AG08396 (cell line): ENCODE data around the gene GATAD1.
"Not testable (repeated sequence)": the region's sequence is repeated elsewhere in the genome, so short reads cannot be mapped to it uniquely, and the experiment has no call there.

Experiments
- DNase-seq: peaks from one replicate; pipeline ENCODE4 v3.0.0; 2012; ENCODE audit warnings: low spot score, mixed read lengths

The GATAD1 gene

DNA sequence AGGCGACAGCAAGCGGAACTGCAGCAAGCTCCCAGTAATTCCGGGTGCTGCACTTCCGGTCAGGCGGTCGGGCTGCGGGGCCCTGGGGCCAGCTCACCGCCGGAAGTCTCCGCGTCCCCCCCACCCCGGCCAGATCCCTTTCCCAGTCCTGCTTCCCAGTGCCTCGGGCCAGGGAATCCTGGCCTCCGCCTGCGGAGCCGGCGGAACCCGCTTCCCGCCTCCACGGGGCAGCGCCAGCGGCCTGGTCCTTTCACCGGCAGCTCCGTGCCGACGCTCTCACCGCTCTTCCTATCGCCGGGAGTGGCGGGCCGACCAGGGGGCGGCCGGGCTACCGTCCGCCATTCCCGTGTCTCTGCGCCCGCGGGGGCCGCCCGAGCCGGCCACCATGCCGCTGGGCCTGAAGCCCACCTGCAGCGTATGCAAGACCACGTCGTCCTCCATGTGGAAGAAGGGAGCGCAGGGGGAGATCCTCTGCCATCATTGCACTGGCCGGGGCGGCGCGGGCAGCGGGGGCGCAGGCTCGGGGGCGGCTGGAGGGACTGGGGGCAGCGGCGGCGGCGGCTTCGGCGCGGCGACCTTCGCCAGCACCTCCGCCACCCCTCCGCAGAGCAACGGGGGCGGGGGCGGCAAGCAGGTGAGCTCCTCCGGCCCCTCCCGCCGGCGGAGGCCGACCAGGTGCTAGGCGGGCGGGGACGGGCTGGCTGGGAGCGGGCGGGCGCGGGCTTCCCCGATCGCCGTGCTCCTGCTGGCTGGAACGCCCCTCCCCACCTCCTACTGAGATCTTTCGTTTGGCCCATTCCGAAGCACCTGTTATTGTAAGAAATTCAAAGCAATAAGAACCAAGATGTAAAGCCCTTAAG, at the start of gene GATAD1:
Gene GATAD1 (plus strand): TSS at position 138 of the 860 bp plus-strand sequence. CDS start 248 bp downstream, at position 386.
- DNase-seq = peak; percentile 96

DNA sequence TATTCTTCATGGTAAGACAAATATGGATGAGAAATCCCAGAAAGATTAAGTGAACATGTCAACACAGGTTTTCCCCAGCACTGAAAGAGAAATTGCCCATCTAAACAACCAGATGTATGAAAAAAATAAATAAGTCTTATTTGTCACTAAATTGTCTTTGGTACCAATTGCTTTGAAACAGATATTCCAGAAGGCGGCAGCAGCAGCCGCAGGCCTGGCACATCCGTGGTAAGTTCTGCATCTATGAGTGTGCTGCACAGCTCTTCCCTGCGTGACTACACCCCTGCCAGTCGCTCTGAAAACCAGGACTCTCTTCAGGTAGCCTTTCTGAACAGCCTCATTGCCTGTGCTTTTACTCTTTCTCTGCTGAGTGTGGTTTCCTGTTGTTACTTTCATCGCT, 49.7 kb upstream of the GATAD1 start:
- DNase-seq = no peak

DNA sequence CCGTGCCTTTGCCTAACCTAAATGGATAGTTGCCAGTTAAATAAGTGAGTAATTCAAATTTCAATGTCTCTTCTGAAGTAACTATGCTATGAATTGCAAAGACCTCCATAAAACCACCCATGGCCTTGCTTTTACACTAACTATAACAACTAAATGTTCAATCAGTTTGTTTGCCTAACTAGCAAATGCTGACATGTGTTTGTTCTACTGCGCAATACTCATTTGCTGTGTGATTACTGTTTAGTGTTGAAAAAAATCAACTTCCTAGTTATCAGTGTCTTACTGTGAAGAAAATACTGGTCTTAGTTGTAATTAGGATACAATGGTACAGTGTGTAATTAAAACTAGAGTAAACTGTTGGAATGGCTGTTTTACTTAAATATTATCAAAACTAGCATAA, 47.3 kb upstream of the GATAD1 start:
- DNase-seq = no peak

GRCh38 chr7:92402920-92403759, 44.1 kb upstream of the GATAD1 start:
- peak; percentile 36 for DNase-seq

GRCh38 chr7:92403760-92404074, 43.6 kb upstream of the GATAD1 start:
- no peak for DNase-seq

DNA sequence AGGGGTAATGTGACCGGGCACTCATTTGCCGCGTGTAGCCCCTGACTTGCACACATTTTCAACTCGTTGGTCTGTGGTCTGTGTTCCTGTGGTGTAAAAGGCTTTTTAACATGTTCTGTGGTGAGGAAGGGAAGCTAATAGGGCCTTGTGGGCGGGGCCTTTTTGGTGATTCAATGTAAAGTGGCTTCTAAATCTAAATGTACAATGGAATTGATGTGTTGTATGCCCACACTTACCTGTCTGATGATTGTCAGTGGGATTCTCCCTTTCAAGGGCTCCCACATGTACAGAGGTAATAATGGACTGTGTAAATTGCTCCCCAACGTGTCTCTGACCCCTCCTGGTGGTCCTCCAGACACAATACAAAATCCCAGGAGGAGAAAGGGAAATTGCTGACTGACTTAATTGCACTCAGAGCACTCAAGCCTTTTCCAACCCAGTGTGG, 43.1 kb upstream of the GATAD1 start:
- no peak for DNase-seq

- DNase-seq = no peak
Measured at GRCh38 chr7:92409357-92409756, 37.9 kb upstream of the GATAD1 start.

DNA sequence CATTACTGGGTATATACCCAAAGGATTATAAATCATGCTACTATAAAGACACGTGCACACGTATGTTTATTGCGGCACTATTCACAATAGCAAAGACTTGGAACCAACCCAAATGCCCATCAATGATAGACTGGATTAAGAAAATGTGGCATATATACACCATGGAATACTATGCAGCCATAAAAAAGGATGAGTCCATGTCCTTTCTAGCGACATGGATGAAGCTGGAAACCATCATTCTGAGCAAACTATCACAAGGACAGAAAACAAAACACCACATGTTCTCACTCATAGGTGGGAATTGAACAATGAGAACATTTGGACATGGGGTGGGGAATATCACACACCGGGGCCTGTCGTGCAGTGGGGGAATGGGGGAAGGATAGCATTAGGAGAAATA, 37.1 kb upstream of the GATAD1 start:
- not testable (repeated sequence) for DNase-seq

DNA sequence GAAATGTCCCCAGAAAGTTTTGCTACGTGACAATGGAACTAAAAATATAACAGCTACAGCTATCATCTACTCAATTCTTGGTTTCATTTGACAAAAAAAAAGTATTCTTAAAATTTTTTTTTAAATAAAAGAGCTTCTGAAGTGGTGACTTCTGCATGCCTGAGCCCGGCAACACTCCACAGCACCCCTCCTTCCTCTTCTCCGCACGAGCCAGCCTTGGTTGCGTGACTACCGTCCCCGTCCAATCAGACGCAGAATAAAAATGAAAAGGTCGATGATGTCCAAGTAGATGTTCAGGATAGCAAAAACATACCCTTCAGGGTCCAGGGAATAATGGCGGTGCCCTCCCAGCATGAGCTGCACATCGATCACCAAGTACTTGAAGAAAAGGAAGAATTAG, 34.5 kb upstream of the GATAD1 start:
- peak; percentile 35 for DNase-seq

- no peak for DNase-seq
Measured at GRCh38 chr7:92413550-92413949, 33.7 kb upstream of the GATAD1 start.

DNA sequence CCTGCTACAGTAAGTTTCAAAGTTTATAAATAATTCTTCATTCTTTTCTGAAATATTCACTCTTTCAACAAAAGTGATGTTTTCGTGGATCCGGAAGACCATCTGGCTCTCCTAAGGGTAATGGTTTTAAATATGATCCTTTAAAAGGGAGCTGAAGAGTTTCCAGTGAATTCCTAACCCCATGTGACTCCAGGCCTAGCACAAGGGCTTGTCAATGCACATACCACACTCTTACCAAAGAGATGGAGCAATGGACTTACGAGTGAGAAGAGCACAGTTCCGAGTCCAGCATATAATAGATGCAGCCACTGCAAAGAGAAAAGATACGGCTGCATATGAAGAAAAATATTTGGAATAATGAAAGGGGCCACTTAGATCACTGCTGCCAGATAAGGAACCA, 32.1 kb upstream of the GATAD1 start:
- peak; percentile 41 for DNase-seq

DNA sequence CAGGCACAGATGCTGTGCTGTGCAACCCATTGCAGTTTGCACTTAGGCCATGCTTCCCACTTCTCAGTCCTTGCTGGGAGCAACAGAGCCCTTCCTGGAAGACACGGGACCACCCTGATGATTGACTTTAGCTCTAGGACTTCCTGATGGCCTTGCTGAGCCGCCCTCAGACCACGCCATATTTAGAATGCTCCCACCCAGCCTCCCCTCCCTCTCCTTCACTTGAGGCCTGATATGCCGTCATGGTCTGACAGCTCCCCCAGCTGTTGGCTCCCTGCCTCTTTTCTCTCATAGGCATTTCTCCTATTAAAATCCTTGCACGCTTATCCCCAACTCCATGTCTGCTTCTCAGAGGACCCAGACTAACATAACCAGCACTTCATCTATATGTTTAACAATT, 29.4 kb upstream of the GATAD1 start:
- no peak for DNase-seq

GRCh38 chr7:92421676-92422435, 25.4 kb upstream of the GATAD1 start:
- DNase-seq = no peak

DNA sequence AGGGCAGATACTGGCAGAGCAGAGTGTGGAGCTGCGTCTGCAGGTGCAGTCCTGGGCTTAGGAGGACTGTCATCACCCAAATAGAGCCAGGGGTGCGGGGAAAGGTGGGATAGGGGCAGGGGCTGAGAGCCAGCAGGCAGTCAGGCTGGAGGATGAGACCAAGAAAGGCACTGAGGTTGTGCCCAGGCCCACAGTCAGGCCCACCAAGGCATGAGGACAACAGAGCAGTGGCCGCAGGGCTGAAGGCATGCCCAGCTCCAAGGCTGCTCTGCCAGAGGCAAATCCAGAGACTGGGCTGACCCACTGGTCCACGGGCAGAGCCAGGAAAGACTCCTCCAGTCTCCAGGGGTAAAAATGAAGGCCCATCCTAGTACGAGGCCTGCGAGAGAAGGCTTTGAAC, 24.4 kb upstream of the GATAD1 start:
- DNase-seq = no peak

GRCh38 chr7:92423710-92424131, 23.6 kb upstream of the GATAD1 start:
- no peak for DNase-seq

- DNase-seq = no peak
Measured at GRCh38 chr7:92425311-92425947, 21.9 kb upstream of the GATAD1 start.

DNA sequence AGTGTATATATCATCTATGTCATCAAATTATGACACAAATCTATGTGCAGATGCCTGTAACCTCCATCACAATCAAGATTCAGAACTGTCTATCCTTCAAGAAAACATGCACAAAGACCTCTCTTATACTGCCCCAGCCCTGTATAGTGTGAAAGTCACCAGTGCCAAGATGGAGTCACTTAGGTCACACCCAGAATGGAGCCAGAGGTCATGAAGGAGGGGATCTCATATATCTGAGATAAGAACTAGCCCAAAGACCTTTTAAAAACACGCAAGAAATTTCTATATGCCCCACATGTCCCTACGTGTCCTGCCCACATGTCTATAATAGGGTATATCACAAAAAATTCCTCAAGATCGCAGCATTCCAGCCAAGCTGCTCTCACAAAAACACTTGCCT, 20.1 kb upstream of the GATAD1 start:
- DNase-seq = no peak

GRCh38 chr7:92432299-92432946, 14.9 kb upstream of the GATAD1 start:
- no peak for DNase-seq

GRCh38 chr7:92433019-92433418, 14.3 kb upstream of the GATAD1 start:
- no peak for DNase-seq

DNA sequence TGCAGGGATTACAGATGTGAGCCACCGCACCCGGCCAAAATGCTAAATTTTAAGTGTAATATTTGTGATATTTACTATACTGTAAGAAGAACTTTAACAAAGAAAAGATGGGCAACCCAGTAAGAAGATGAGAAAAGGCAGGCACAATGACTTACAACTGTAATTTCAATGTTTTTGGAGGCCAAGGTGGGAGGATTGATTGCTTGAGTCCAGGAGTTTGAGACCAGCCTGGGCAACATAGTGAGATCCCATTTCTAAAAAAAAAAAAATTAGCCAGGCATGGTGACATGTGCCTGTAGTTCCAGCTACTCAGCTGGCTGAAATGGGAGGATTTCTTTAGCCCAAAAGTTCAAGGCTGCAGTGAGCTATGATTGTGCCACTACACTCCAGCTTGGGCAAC, 11.7 kb upstream of the GATAD1 start:
- DNase-seq = no peak
